Spleen (tissue), 11 donors: ENCODE results near the gene PPP2R5C. TPM values are rescaled to one million over a fixed set of nuclear protein-coding genes. Genes with fewer than 3 reads are reported as not detected.

ENCODE experiments used
- DNase-seq: peaks from one replicate; pipeline ENCODE4 v3.0.0-alpha.2; 2020
- H3K27ac ChIP-seq, 8 donors: fragments of 200-600 bp; sonication (generic) in 7 of 8; 1 replicate in 4 of 8; 2 replicates in 4 of 8; pipeline versions ENCODE4 v1.5.0 to v1.8.0; 2016 to 2021; ENCODE audit warnings: inconsistent platforms in 4 of 8, mild to moderate bottlenecking in 4 of 8, moderate library complexity in 1 of 8
- H3K27me3 ChIP-seq, 7 donors: fragments of 200-600 bp; sonication (generic) in 6 of 7; replicated peaks in 1 of 7; 1 replicate in 4 of 7; 2 replicates in 3 of 7; pipeline versions ENCODE4 v1.5.0 to v1.8.0; 2016 to 2021; ENCODE audit warnings: inconsistent platforms in 3 of 7, mild to moderate bottlenecking in 1 of 7
- H3K36me3 ChIP-seq, 6 donors: fragments of 200-600 bp; sonication (generic) in 5 of 6; 1 replicate in 4 of 6; 2 replicates in 2 of 6; pipeline versions ENCODE4 v1.5.0 to v1.8.0; 2016 to 2021; ENCODE audit warnings: inconsistent platforms in 2 of 6
- H3K4me1 ChIP-seq, 6 donors: fragments of 200-600 bp; sonication (generic) in 5 of 6; 1 replicate in 3 of 6; 2 replicates in 3 of 6; pipeline versions ENCODE4 v1.5.0 to v1.8.0; 2016 to 2021; ENCODE audit warnings: inconsistent platforms in 3 of 6
- H3K4me3 ChIP-seq, 8 donors: fragments of 200-600 bp; sonication (generic) in 7 of 8; 1 replicate in 4 of 8; 2 replicates in 4 of 8; pipeline versions ENCODE4 v1.5.0 to v1.8.0; 2016 to 2021; ENCODE audit warnings: inconsistent platforms in 4 of 8, mild to moderate bottlenecking in 4 of 8, moderate library complexity in 2 of 8
- H3K9me3 ChIP-seq, 8 donors: fragments of 200-600 bp; sonication (generic) in 7 of 8; 1 replicate in 4 of 8; 2 replicates in 4 of 8; pipeline versions ENCODE4 v1.5.0 to v1.8.0; 2016 to 2021; ENCODE audit warnings: inconsistent platforms in 4 of 8
- CTCF ChIP-seq, 11 experiments: fragments of 200-600 bp in 7 of 11; fragments of 450-650 bp in 4 of 11; sonication (generic) in 4 of 11; IDR thresholded peaks in 8 of 11; conservative IDR thresholded peaks in 3 of 11; 1 replicate in 7 of 11; 2 replicates in 4 of 11; pipeline versions ENCODE4 v1.4.0 to v1.8.0; 2016 to 2021; ENCODE audit warnings: antibody characterized with exemption in 11 of 11, inconsistent platforms in 4 of 11, mild to moderate bottlenecking in 1 of 11
- POLR2A ChIP-seq, 3 donors: fragments of 450-650 bp; IDR thresholded peaks; one replicate each; pipeline ENCODE4 v1.5.1; 2017; ENCODE audit warnings: antibody characterized with exemption in 3 of 3, mild to moderate bottlenecking in 1 of 3
- POLR2AphosphoS5 ChIP-seq, 3 donors: sonication (generic); formaldehyde crosslinking; IDR thresholded peaks; one replicate each; pipeline ENCODE4 v1.5.1; 2017; ENCODE audit warnings: antibody characterized with exemption in 3 of 3
- WGBS, 5 donors: extraction: QIAGEN DNeasy Blood & Tissue Kit in 3 of 5; methylation state at CpG; one replicate each; pipeline versions ENCODE4 v1.1.5 to v1.1.7; 2013 to 2018; 5-methylcytosine and 5-hydroxymethylcytosine counted together
- intact Hi-C: fragments of 100-400 bp; cut with DNase I; formaldehyde crosslinking; loops from one replicate; pipeline ENCODE4 v1.15.0; 2023; ENCODE audit warnings: low total_unique reads
- polyA plus RNA-seq, 3 donors: library from polyadenylated mRNA; stranded (reverse); fragments of 200-250 nt; gene quantifications; one replicate each; pipeline ENCODE4 v1.2.1, GENCODE V29; 2013
- total RNA-seq, 7 donors: library from RNA; depleted of rRNA in 3 of 7; stranded (reverse); fragments of >200 nt in 3 of 7; fragmentation: NEBNext Ultra II Directional in 4 of 7; extraction: Animal tissue kit (Norgen Biotek cat#: 25700) in 4 of 7; gene quantifications; one replicate each; pipeline versions ENCODE4 v1.1.0 to v1.2.1, GENCODE V29; 2016 to 2021
- donor health status: healthy with polysubstance abuse.
- donor health status: DM: no; HTN: no; CAD: no; lungs with moderate emphysema.
- donor health status: DM: no; HTN: no; CAD: no.
- donor health status: Bipolar disorder and iron deficiency.
- donor health status: healthy.
- donor health status: DM: no; HTN: no; CAD: no.
- donor health status: DM: yes; HTN: yes; CAD: no.

PPP2R5C gene
- total and polyA plus RNA-seq, 10 donors, result 80.8 to 322 (median 198) TPM

DNA sequence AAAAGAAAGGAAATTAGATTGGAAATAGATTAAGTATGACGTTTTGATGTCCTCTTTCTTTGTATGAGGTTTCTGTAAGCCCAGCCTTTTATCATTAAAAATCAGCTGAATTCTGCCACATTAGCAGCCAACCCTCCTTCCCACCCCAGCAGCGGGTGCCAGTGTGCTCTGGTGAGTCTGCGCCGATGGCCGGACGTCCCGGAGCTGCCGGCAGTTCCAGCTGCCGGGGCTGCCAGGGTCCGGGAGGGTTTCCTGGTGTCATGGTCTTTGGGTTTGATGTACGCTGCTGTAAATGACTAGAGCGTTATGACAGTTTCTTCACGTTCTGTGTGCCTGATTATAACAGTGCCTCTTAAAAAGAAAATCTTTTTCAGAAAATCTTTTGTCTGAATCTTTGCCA is 151.3 kb downstream of the PPP2R5C start:
- Histone ChIP-seq H3K27me3 (no peaks in the 10 kb centered on the region), H3K36me3 (peaks cover 5 to 100% (median 78%) of the 10 kb centered on the region in 6 donors), H3K27ac (no peak overlapping the region), H3K9me3 (no peaks in the 10 kb centered on the region), H3K4me1 (no peaks in the 10 kb centered on the region), H3K4me3 (no peak overlapping the region)
- DNase-seq, result peak; percentile 47
- intact Hi-C loops, result no loop called here
- peak in 1 of 3 donors; percentile 46 for TF ChIP-seq POLR2AphosphoS5 (IDR thresholded peaks at IDR 0.05)
- no peak for TF ChIP-seq CTCF (IDR thresholded peaks at IDR 0.05 in 8 of 11, conservative IDR thresholded peaks at IDR 0.05 in 3 of 11)
- TF ChIP-seq POLR2A (IDR thresholded peaks at IDR 0.05), result no peak
- WGBS, 5 donors, result 91 to 95% (median 93%) methylated on average over 13 of the region's 13 CpGs

DNA sequence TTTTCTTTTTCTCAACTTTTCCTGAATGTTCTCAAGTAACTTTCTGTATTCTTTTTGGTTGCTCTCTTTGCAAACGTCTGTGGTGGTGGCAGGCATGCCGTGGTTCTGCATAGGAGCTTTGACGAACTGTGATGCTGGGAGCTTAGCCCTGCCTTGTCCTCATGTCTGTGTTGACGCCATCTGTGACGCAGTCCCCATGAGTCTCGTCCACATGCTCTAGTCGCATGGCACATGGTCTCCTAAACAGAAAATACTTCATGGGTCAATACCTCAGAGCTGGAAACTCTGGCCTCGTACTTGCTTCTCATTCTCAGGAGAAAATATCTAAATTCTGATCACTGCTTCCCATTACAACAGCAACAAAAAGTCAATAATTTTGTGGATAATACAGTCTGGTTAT is 152.6 kb downstream of the PPP2R5C start:
- intact Hi-C loops, result no loop called here

GRCh38 chr14:101915871-101916815 is 154.6 kb downstream of the PPP2R5C start:
- no peak overlapping the region for H3K4me3 ChIP-seq
- intact Hi-C loops, result no loop called here
- peak; percentile 46 for DNase-seq
- H3K4me1 ChIP-seq, result no peaks in the 10 kb centered on the region
- peaks cover 0 to 97% (median 62%) of the 10 kb centered on the region in 6 donors for H3K36me3 ChIP-seq
- 93 to 96% (median 95%) methylated on average over 23 of the region's 23 CpGs for WGBS, 5 donors
- TF ChIP-seq POLR2AphosphoS5 (IDR thresholded peaks at IDR 0.05) (peak in 2 of 3 donors; percentile 13 to 32), POLR2A (IDR thresholded peaks at IDR 0.05) (no peak)
- H3K9me3 ChIP-seq, result no peaks in the 10 kb centered on the region
- H3K27ac ChIP-seq, result no peak overlapping the region
- H3K27me3 ChIP-seq, result no peaks in the 10 kb centered on the region

More for the DNA sequence above, 152.6 kb downstream of the PPP2R5C start:
- no peak overlapping the region for H3K4me3 ChIP-seq
- no peak overlapping the region for H3K27ac ChIP-seq
- no peaks in the 10 kb centered on the region for H3K4me1 ChIP-seq
- 95 to 97% (median 95%) methylated on average over 8 of the region's 8 CpGs for WGBS, 5 donors
- TF ChIP-seq CTCF (IDR thresholded peaks at IDR 0.05 in 8 of 11, conservative IDR thresholded peaks at IDR 0.05 in 3 of 11) (no peak), POLR2A (IDR thresholded peaks at IDR 0.05) (no peak), POLR2AphosphoS5 (IDR thresholded peaks at IDR 0.05) (no peak)
- no peaks in the 10 kb centered on the region for H3K9me3 ChIP-seq
- no peaks in the 10 kb centered on the region for H3K27me3 ChIP-seq
- H3K36me3 ChIP-seq, result peaks cover 5 to 97% (median 69%) of the 10 kb centered on the region in 6 donors
- no peak for DNase-seq

GRCh38 chr14:101916816-101917412 is 155.4 kb downstream of the PPP2R5C start:
- intact Hi-C loops, result no loop called here
- peak; percentile 51 for DNase-seq
- Histone ChIP-seq H3K36me3 (peaks cover 0 to 97% (median 58%) of the 10 kb centered on the region in 6 donors), H3K9me3 (no peaks in the 10 kb centered on the region), H3K27me3 (no peaks in the 10 kb centered on the region), H3K27ac (no peak overlapping the region), H3K4me1 (no peaks in the 10 kb centered on the region), H3K4me3 (no peak overlapping the region)
- no peak for TF ChIP-seq POLR2AphosphoS5 (IDR thresholded peaks at IDR 0.05)
- TF ChIP-seq CTCF (IDR thresholded peaks at IDR 0.05 in 8 of 11, conservative IDR thresholded peaks at IDR 0.05 in 3 of 11), result no peak
- no peak for TF ChIP-seq POLR2A (IDR thresholded peaks at IDR 0.05)
- WGBS, 5 donors, result 85 to 93% (median 90%) methylated on average over 17 to 18 of the region's 18 CpGs
